Thyroid gland (tissue), 4 donors: ENCODE measurements around the gene MUC6.

ENCODE experiments used
- CTCF ChIP-seq, 6 experiments: fragments of 200-600 bp in 3 of 6; fragments of 450-650 bp in 3 of 6; sonication (generic) in 3 of 6; IDR thresholded peaks; one replicate each; pipeline ENCODE4 v1.5.1; 2016 to 2019; ENCODE audit warnings: antibody characterized with exemption in 6 of 6, mild to moderate bottlenecking in 2 of 6, inconsistent platforms in 1 of 6, moderate library complexity in 1 of 6
- POLR2A ChIP-seq, 2 donors: fragments of 450-650 bp; IDR thresholded peaks; one replicate each; pipeline ENCODE4 v1.6.1; 2017; ENCODE audit warnings: antibody characterized with exemption in 2 of 2, mild to moderate bottlenecking in 2 of 2, moderate library complexity in 1 of 2

- TF ChIP-seq CTCF (IDR thresholded peaks at IDR 0.05) = no peak
- TF ChIP-seq POLR2A (IDR thresholded peaks at IDR 0.05) = no peak
Measured at GRCh38 chr11:1018091-1018490, 18.4 kb downstream of the MUC6 start.
